Measurements from ENCODE around the gene OR6M1.

The OR6M1 gene

GRCh38 chr11:123806249-123806648 lies at the start of gene OR6M1:
Gene OR6M1 (minus strand): TSS chr11:123806349. CDS start chr11:123806349, 0 bp downstream.
- H3K4me3 ChIP-seq (ENCODE audit: low read depth, low read length), result no peak within 1 kb of the TSS
- H3K27ac ChIP-seq (ENCODE audit: low read depth, low read length), result no peak within 1 kb of the TSS
- no peaks in the 10 kb centered on the region for H3K27me3 ChIP-seq (ENCODE audit: control insufficient read depth, insufficient read depth, low read length)
- no peaks in the 10 kb centered on the region for H3K36me3 ChIP-seq (ENCODE audit: control insufficient read depth, insufficient read depth, low read length)
- no peaks in the 10 kb centered on the region for H3K9me3 ChIP-seq (ENCODE audit: control insufficient read depth, insufficient read depth, low read depth, low read length)
- H3K4me1 ChIP-seq (ENCODE audit: control insufficient read depth, insufficient read depth, low read length), result no peaks in the 10 kb centered on the region; the same call in 1 of the 2 replicates
- H3K9ac ChIP-seq (ENCODE audit: low read length), result no peak within 1 kb of the TSS

- H3K9me3 ChIP-seq (ENCODE audit: control insufficient read depth, insufficient read depth, low read depth, low read length), result peaks cover 38% of the 10 kb centered on the region
- H3K27me3 ChIP-seq (ENCODE audit: control insufficient read depth, insufficient read depth, low read length), result no peaks in the 10 kb centered on the region
- peaks cover 17% of the 10 kb centered on the region for H3K4me1 ChIP-seq (ENCODE audit: control insufficient read depth, insufficient read depth, low read length)
- H3K27ac ChIP-seq (ENCODE audit: low read depth, low read length), result peak overlapping the region; percentile 30; the same call in 1 of the 2 replicates
- no peak overlapping the region for H3K9ac ChIP-seq (ENCODE audit: low read length)
- no peaks in the 10 kb centered on the region for H3K36me3 ChIP-seq (ENCODE audit: control insufficient read depth, insufficient read depth, low read length)
- no peak overlapping the region for H3K4me3 ChIP-seq (ENCODE audit: low read depth, low read length)
These were observed 46.9 kb upstream of the OR6M1 start for GRCh38 chr11:123853038-123853437.

GRCh38 chr11:123852321-123852720 lies 46.2 kb upstream of the OR6M1 start:
- Histone ChIP-seq H3K27me3 (ENCODE audit: control insufficient read depth, insufficient read depth, low read length) (no peaks in the 10 kb centered on the region), H3K36me3 (ENCODE audit: control insufficient read depth, insufficient read depth, low read length) (no peaks in the 10 kb centered on the region), H3K4me3 (ENCODE audit: low read depth, low read length) (no peak overlapping the region), H3K4me1 (ENCODE audit: control insufficient read depth, insufficient read depth, low read length) (peaks cover 17% of the 10 kb centered on the region), H3K9me3 (ENCODE audit: control insufficient read depth, insufficient read depth, low read depth, low read length) (peaks cover 32% of the 10 kb centered on the region), H3K9ac (ENCODE audit: low read length) (no peak overlapping the region), H3K27ac (ENCODE audit: low read depth, low read length) (no peak overlapping the region)

DNA sequence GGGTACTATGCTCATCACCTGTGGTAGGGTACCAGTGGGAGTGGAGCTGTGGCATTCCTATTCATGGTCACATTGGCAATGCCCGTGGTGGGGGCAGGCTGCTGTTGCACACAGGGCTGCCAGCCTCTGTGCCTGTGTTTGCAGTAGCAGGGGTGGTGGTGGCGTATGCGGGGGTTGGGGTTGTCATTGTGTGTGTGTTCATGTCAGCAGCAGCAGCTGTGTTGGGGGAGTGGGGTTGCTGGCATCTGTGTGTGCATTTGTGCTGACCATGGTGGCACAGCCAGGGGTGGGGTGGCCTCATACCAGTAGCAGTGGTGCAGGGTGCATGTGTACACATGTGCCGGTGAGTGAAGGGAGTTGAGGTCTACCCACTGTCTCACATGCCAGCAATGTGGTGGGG lies 45.0 kb upstream of the OR6M1 start:
- Histone ChIP-seq H3K27me3 (ENCODE audit: control insufficient read depth, insufficient read depth, low read length) (no peaks in the 10 kb centered on the region), H3K4me1 (ENCODE audit: control insufficient read depth, insufficient read depth, low read length) (peaks cover 17% of the 10 kb centered on the region), H3K4me3 (ENCODE audit: low read depth, low read length) (no peak overlapping the region), H3K9ac (ENCODE audit: low read length) (no peak overlapping the region), H3K9me3 (ENCODE audit: control insufficient read depth, insufficient read depth, low read depth, low read length) (peaks cover 28% of the 10 kb centered on the region), H3K27ac (ENCODE audit: low read depth, low read length) (no peak overlapping the region), H3K36me3 (ENCODE audit: control insufficient read depth, insufficient read depth, low read length) (no peaks in the 10 kb centered on the region)

- Histone ChIP-seq H3K9me3 (ENCODE audit: control insufficient read depth, insufficient read depth, low read depth, low read length) (no peaks in the 10 kb centered on the region), H3K27me3 (ENCODE audit: control insufficient read depth, insufficient read depth, low read length) (no peaks in the 10 kb centered on the region), H3K4me1 (ENCODE audit: control insufficient read depth, insufficient read depth, low read length) (peaks cover 4% of the 10 kb centered on the region; the same call in 1 of the 2 replicates), H3K36me3 (ENCODE audit: control insufficient read depth, insufficient read depth, low read length) (no peaks in the 10 kb centered on the region), H3K27ac (ENCODE audit: low read depth, low read length) (no peak overlapping the region), H3K9ac (ENCODE audit: low read length) (no peak overlapping the region), H3K4me3 (ENCODE audit: low read depth, low read length) (no peak overlapping the region)
These were observed 35.0 kb upstream of the OR6M1 start for GRCh38 chr11:123841174-123841573.

DNA sequence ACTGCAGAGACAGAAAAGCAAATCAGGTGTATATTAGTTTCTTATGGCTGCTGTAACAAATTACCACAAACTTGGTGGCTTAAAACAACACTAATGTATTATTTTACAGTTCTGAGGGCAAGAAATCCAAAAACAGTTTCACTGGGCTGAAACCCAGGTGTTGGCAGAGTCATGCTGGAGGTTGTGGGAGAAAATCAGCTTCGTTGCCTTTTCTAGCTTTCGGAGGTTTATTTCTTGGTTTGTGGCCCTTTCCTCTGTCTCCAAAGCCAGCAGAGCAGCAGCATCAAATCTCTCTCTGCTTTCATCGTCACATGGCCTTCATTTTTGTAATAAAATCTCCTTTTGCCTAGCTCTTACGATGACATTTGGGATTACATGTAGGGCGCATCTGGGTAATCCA lies 33.0 kb upstream of the OR6M1 start:
- H3K9me3 ChIP-seq (ENCODE audit: control insufficient read depth, insufficient read depth, low read depth, low read length), result no peaks in the 10 kb centered on the region
- peaks cover 4% of the 10 kb centered on the region; the same call in 1 of the 2 replicates for H3K4me1 ChIP-seq (ENCODE audit: control insufficient read depth, insufficient read depth, low read length)
- no peaks in the 10 kb centered on the region for H3K27me3 ChIP-seq (ENCODE audit: control insufficient read depth, insufficient read depth, low read length)
- H3K36me3 ChIP-seq (ENCODE audit: control insufficient read depth, insufficient read depth, low read length), result no peaks in the 10 kb centered on the region
- H3K4me3 ChIP-seq (ENCODE audit: low read depth, low read length), result no peak overlapping the region
- H3K27ac ChIP-seq (ENCODE audit: low read depth, low read length), result no peak overlapping the region
- H3K9ac ChIP-seq (ENCODE audit: low read length), result no peak overlapping the region

DNA sequence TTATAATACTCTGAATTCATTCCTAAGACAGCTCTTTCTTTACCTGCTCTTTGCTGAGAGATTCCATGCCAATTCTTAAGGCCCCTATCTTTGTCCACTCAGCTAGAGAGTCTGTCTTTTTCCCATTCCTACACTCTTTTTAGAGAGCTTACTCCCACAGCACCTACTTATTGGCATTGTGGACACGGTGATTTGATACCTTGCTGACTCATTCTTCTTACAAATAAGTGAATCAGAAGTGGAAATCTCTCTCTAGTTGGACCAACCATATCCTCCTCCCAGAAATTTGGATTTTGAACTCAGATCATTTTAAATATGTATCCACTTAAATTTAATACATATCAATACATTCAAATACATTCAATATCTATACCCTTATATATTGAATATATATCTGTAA lies 32.5 kb upstream of the OR6M1 start:
- no peaks in the 10 kb centered on the region for H3K9me3 ChIP-seq (ENCODE audit: control insufficient read depth, insufficient read depth, low read depth, low read length)
- no peak overlapping the region for H3K27ac ChIP-seq (ENCODE audit: low read depth, low read length)
- no peaks in the 10 kb centered on the region for H3K36me3 ChIP-seq (ENCODE audit: control insufficient read depth, insufficient read depth, low read length)
- peaks cover 4% of the 10 kb centered on the region; the same call in 1 of the 2 replicates for H3K4me1 ChIP-seq (ENCODE audit: control insufficient read depth, insufficient read depth, low read length)
- H3K4me3 ChIP-seq (ENCODE audit: low read depth, low read length), result no peak overlapping the region
- no peak overlapping the region for H3K9ac ChIP-seq (ENCODE audit: low read length)
- no peaks in the 10 kb centered on the region for H3K27me3 ChIP-seq (ENCODE audit: control insufficient read depth, insufficient read depth, low read length)

DNA sequence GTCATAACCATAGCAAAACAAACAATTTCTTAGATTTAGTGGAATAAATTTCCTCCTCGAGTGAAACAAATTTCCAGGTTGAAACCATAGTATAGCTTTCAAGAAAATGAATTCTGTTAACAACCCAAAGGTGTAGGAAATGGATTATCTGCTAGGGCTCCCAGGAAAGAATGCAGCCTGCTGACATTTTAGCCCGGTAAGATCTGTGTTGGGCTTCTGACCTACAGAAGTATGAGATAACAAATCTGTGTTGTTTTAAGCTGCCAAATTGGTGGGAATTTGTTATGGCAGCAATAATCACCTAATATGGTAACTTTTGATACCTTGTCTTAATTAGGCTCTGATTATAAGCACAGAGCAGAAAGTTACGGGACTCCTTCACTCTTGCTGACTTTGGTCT lies 32.0 kb upstream of the OR6M1 start:
- Histone ChIP-seq H3K36me3 (ENCODE audit: control insufficient read depth, insufficient read depth, low read length) (no peaks in the 10 kb centered on the region), H3K4me1 (ENCODE audit: control insufficient read depth, insufficient read depth, low read length) (peaks cover 4% of the 10 kb centered on the region; the same call in 1 of the 2 replicates), H3K9me3 (ENCODE audit: control insufficient read depth, insufficient read depth, low read depth, low read length) (no peaks in the 10 kb centered on the region), H3K27ac (ENCODE audit: low read depth, low read length) (no peak overlapping the region), H3K27me3 (ENCODE audit: control insufficient read depth, insufficient read depth, low read length) (no peaks in the 10 kb centered on the region), H3K9ac (ENCODE audit: low read length) (no peak overlapping the region), H3K4me3 (ENCODE audit: low read depth, low read length) (no peak overlapping the region)

GRCh38 chr11:123833095-123833494 lies 26.9 kb upstream of the OR6M1 start:
- Histone ChIP-seq H3K27me3 (ENCODE audit: control insufficient read depth, insufficient read depth, low read length) (no peaks in the 10 kb centered on the region), H3K9ac (ENCODE audit: low read length) (no peak overlapping the region), H3K27ac (ENCODE audit: low read depth, low read length) (no peak overlapping the region), H3K36me3 (ENCODE audit: control insufficient read depth, insufficient read depth, low read length) (no peaks in the 10 kb centered on the region), H3K9me3 (ENCODE audit: control insufficient read depth, insufficient read depth, low read depth, low read length) (no peaks in the 10 kb centered on the region), H3K4me3 (ENCODE audit: low read depth, low read length) (no peak overlapping the region), H3K4me1 (ENCODE audit: control insufficient read depth, insufficient read depth, low read length) (no peaks in the 10 kb centered on the region)

DNA sequence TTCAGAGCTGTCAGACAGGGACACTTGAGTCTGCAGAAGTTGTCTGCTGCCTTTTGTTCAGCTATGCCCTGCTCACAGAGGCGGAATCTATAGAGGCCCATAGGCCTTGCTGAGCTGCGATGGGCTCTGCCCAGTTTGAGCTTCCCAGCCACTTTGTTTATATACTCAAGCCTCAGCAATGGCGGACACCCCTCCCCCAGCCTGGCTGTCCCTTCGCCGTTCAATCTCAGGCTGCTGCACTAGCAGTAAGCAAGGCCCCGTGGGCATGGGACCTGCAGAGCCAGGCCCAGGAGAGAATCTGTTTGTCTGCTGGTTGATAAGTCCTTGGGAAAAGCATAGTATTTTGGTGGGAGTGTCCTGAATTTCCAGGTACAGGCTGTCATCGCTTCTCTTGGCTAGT lies 23.6 kb upstream of the OR6M1 start:
- H3K27ac ChIP-seq (ENCODE audit: low read depth, low read length), result no peak overlapping the region
- no peaks in the 10 kb centered on the region for H3K27me3 ChIP-seq (ENCODE audit: control insufficient read depth, insufficient read depth, low read length)
- H3K4me1 ChIP-seq (ENCODE audit: control insufficient read depth, insufficient read depth, low read length), result no peaks in the 10 kb centered on the region
- H3K9ac ChIP-seq (ENCODE audit: low read length), result no peak overlapping the region
- no peaks in the 10 kb centered on the region for H3K9me3 ChIP-seq (ENCODE audit: control insufficient read depth, insufficient read depth, low read depth, low read length)
- no peak overlapping the region for H3K4me3 ChIP-seq (ENCODE audit: low read depth, low read length)
- no peaks in the 10 kb centered on the region for H3K36me3 ChIP-seq (ENCODE audit: control insufficient read depth, insufficient read depth, low read length)

DNA sequence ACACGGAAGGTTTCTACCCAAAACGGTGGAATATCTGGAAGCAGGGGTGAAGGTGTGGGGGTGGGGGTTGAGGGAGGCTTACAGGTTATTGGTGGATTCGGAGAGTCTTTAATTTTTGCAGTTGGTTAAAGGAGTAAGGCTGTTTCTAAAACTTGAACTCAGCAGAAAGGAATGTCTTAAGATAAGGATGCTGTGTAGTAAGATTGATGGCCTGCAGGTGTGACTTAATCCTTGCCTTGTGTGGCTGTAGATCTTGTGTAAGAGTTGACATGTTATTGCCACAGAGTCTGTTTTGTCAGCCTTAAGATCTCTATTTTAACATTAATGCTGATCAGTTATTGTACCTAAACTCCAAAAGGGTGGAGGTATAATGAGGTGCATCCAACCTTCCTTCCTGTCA lies 16.4 kb upstream of the OR6M1 start:
- H3K9ac ChIP-seq (ENCODE audit: low read length), result no peak overlapping the region
- H3K36me3 ChIP-seq (ENCODE audit: control insufficient read depth, insufficient read depth, low read length), result no peaks in the 10 kb centered on the region
- H3K27me3 ChIP-seq (ENCODE audit: control insufficient read depth, insufficient read depth, low read length), result no peaks in the 10 kb centered on the region
- H3K4me1 ChIP-seq (ENCODE audit: control insufficient read depth, insufficient read depth, low read length), result no peaks in the 10 kb centered on the region; the same call in 1 of the 2 replicates
- no peak overlapping the region for H3K27ac ChIP-seq (ENCODE audit: low read depth, low read length)
- no peaks in the 10 kb centered on the region for H3K9me3 ChIP-seq (ENCODE audit: control insufficient read depth, insufficient read depth, low read depth, low read length)
- H3K4me3 ChIP-seq (ENCODE audit: low read depth, low read length), result no peak overlapping the region

DNA sequence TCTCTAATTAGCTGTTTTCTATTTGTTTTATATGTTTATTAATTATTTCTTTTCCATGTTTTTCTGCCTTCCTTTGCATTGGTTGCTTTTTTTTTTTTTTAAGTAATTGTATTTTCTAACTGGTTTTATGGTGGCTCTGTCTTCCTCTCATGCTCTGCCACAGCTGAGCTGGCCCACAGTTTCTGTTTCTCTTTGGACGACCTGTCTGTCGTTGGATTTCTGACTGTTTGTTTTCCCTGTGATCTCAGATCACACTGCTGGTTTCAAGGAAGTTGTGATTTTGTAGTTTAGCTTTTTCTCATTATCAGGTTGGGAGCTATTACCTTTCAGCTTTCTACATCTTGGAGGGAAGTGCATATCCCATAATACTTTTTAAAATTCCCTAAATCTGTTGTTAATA lies 15.9 kb upstream of the OR6M1 start:
- Histone ChIP-seq H3K4me1 (ENCODE audit: control insufficient read depth, insufficient read depth, low read length) (no peaks in the 10 kb centered on the region; the same call in 1 of the 2 replicates), H3K36me3 (ENCODE audit: control insufficient read depth, insufficient read depth, low read length) (no peaks in the 10 kb centered on the region), H3K27me3 (ENCODE audit: control insufficient read depth, insufficient read depth, low read length) (no peaks in the 10 kb centered on the region), H3K9me3 (ENCODE audit: control insufficient read depth, insufficient read depth, low read depth, low read length) (no peaks in the 10 kb centered on the region), H3K27ac (ENCODE audit: low read depth, low read length) (no peak overlapping the region), H3K9ac (ENCODE audit: low read length) (no peak overlapping the region), H3K4me3 (ENCODE audit: low read depth, low read length) (no peak overlapping the region)

All from HUES6 (cell line).